COR-L47 (cell line): ENCODE measurements around the gene GRID2.

Experiments used
- DNase-seq: peaks from one replicate; lab custom pipeline; 2025; lab: John Stamatoyannopoulos, UW

GRID2 gene

DNA sequence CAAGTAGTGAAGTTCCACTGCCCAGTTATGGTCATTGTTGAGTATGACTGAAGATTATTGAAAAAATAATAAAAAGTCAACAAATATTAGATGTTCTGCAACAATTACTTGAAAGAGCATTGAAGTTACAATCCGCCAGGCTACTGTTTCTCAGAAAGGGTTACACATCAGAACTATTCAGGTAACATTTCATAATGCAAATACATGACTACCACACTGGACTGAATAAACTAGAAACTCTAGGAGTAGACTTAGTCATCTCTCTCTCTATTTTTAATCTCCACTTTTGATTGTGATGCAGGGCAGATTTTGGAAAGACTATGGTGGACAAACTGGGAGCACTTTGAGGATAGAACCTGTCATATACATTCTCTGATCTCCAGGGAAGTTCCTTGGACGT is 776.5 kb downstream of the GRID2 start:
- no peak for DNase-seq

- DNase-seq: no peak
Observed at GRCh38 chr4:93084599-93085305, 781.0 kb downstream of the GRID2 start.

GRCh38 chr4:93086356-93086755 is 782.6 kb downstream of the GRID2 start:
- DNase-seq: peak; percentile 37

- no peak for DNase-seq
Observed at GRCh38 chr4:93092765-93093164, 789.0 kb downstream of the GRID2 start.

DNA sequence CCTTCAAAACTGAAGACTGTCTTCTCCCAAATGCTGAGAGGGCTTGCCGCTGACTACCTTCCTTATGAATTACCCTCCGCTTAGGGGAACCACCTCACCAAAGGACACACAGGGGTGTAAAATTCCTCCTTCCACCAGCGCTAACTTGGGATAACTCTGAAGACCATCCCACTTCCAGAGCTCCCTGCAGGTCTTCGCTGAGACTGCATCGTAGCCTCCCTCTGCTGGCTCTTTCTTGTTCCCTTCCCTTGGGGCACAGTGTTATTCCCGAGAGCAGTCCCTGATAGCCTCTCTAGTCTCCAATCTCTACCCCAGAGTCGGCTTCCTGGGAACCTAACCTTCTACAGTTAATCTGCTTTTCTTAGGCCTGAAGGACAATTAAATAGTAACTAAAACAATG is 799.3 kb downstream of the GRID2 start:
- no peak for DNase-seq

DNA sequence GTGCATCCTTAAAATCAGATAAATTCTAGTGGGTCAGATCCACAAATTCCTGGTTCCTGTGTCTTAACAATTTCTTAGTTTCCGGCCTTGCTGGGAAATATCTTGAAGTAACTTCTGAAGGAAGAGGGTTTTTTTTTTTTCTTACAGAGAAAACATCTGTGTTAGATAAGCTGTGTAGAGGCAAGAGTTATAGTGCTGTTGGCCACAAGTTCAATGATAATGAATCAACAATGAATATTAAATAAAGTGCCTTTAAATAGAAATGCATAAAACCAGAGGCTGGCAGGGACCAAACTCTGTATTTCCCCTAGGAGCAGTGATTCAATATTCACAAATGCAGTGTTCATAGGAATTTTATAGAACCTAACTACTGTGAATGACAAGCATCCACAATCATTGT is 812.9 kb downstream of the GRID2 start:
- DNase-seq: no peak

- no peak for DNase-seq
Observed at GRCh38 chr4:93127489-93127888, 823.7 kb downstream of the GRID2 start.

GRCh38 chr4:93132631-93133030 is 828.9 kb downstream of the GRID2 start:
- no peak for DNase-seq

GRCh38 chr4:93139118-93139517 is 835.4 kb downstream of the GRID2 start:
- DNase-seq: no peak

DNA sequence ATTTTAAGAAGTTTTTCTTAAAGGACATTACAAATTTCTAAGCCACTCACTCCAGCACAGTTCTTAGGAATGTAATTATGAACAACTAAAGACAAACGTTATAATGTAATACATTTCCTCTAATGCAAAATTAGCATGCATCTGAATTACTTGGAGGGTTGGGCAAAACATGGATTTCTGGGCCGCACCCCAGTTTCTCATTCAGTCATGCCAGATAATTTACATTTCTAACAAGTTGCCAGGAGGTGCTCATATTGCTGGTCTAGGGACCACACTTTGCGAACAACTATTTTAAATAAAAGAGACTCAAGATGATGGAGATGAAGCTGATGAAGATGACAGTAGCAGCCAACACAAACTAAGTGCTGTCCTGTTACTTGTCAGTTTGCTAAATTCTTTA is 840.1 kb downstream of the GRID2 start:
- DNase-seq: no peak

- DNase-seq: no peak
Observed at GRCh38 chr4:93144644-93145043, 840.9 kb downstream of the GRID2 start.

DNA sequence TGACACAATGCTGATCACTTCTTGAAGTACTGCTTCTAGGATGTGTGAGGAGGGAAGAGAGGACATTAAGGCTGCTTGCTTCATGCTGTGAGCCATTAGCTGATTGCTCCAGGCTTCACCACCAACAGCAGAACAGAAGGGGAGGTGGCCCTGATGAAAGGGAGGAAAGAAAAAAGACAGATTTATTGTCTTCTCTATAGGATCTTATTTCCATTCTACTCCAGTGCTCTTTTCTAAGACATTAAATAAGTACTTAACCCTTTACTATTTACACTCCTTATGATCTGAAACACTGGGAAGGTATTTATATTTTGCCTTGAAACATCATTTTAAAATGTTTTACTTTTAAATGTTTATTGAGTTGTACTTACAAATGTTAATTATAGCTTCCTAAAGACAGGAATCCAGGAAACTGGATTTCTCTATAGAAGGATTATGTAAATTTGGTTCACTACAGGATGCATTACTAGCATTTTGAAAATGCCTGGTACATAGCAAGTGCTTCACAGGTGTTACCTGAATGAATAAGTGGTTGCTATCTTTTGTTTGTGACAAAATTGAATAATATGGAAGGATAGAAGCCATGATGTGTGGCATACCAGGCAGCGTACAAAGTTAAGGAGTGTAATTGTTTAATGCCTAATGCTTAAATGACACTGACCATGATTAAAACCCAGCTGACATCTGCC is 843.9 kb downstream of the GRID2 start:
- DNase-seq: peak; percentile 59

GRCh38 chr4:93152491-93152890 is 848.7 kb downstream of the GRID2 start:
- no peak for DNase-seq

DNA sequence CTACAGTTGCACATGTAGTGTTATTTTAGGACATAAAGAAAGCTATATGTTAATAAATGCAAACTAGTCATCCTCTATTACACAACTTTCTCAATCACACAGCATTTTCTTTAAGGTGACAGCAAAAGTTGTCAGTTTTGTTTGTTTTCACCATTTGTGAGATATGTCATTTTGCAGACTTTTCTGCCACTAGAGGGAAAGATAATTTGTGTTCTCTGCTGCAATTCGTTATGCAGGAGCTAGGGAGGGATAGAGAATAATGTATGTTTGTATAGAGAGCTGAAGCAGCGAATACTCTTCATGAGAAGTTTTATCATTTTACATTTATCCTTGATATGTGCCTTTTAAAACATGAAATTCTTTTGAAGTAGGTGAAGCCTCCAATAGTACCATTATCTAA is 854.2 kb downstream of the GRID2 start:
- no peak for DNase-seq

GRCh38 chr4:93168053-93168452 is 864.3 kb downstream of the GRID2 start:
- no peak for DNase-seq

DNA sequence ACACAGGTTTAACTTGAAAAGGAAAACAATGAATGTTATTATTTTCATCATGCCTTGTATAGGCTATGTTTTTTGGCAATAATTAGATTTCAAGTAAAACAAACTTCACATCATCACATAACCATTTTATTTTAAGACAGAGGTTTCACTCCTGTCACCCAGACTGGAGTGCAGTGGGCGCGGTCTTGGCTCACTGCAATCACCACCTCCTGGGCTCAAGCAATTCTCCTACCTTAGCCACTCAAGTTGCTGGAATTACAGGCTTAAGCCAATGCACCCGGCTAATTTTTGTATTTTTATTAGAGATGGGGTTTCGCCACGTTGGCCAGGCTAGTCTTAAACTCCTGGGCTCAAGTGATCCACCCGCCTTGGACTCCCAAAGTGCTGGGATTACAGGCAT is 866.2 kb downstream of the GRID2 start:
- DNase-seq: peak; percentile 28

GRCh38 chr4:93174598-93174997 is 870.8 kb downstream of the GRID2 start:
- no peak for DNase-seq

DNA sequence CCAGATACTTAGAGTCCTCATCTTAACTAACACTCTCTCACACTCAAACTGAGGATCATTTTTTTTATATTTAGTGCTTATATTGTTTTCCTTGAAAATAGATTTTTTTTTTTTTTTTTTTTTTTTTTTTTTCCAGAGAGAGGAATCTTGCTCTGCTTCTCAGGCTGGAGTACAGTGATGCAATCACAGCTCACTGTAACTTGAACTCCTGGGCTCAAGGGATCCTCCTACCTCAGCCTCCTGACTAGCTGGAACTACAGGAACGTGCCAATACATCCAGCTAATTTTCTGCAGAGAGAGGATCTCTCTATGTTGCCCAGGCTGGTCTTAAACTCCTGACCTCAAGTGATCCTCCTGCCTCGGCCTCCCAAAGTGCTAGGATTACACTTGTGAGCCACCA is 874.5 kb downstream of the GRID2 start:
- DNase-seq: no peak

- no peak for DNase-seq
Observed at GRCh38 chr4:93179044-93179443, 875.3 kb downstream of the GRID2 start.

DNA sequence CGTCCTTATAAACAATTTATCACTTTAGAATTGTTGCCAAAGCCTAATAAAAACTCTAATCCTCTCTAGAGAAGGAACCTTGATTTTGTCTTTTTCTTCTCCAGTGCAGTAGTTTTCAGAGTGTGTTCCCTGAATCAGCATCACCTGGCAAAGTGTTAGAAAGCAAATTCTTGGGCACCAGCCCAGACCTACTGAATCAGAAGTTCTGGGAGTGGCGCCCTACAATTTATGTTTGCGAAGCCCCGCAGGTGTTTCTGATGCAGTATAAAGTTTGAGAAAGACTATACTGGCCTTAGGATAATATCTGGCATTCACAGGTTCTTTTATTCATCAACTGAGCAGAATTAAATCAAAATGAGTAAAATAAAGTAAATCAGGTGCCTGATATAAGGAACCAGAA is 879.0 kb downstream of the GRID2 start:
- DNase-seq: peak; percentile 65

- peak; percentile 79 for DNase-seq
Observed at GRCh38 chr4:93183576-93183975, 879.8 kb downstream of the GRID2 start.

DNA sequence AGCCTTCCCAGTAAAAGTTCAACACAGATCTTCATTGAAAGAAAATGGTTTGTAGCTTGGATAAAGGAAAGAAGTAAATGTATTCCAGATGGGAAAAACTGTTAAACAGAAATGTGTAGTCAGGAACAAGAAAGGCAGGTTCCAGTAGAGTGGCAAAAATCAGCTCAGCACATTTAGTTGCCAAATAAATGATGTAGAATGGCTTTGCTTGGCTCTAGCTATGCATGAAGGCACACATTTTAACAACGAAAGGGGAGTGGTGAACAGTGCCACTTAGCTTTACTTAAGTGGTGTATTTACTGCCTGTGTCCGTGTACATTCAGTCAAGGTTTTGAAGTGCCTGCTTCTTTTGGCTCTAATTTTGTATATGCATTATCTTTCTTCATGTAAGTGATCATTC is 880.3 kb downstream of the GRID2 start:
- peak; percentile 71 for DNase-seq

DNA sequence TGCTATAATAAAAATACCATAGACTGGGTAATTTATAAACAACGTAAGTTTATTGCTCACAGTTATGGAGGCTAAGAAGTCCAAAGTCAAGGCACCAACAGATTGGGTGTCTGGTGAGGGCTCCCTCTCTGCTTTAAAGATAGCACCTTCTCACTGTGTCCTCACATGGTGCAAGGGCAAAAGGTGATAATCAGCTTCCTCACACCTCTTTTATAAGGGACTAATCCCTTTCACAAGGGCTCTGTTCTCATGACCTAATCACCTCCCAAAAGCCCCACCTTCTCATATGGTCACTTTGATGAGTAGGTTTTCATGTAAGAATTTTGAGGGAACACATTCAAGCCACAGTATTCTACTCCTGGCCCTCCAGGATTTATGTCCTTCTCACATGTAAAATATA is 883.1 kb downstream of the GRID2 start:
- DNase-seq: no peak

DNA sequence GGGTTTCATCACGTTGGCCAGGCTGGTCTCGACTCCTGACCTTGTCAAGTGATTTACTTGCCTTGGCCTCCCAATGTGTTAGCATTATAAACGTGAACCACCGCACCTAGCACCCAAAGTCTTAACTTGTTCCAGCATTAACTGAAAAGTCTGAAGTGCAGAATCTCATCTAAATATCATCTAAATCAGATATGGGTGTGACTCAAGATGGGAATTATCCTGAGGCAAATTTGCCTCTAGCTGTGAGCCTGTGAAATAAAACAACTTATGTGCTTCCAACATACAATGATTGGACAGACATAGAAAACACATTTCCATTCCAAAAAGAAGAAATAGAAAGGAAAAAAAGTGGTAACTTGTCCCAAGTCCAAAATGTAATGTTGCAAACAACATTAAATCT is 883.7 kb downstream of the GRID2 start:
- DNase-seq: no peak
